GM10266 (cell line): ENCODE data around the gene TCL1A.

Source experiments
- DNase-seq: peaks from one replicate; pipeline ENCODE4 v3.0.0; 2012; ENCODE audit errors: extremely low spot score
- TF ChIP-seq, protein P1 (sequence below): IDR thresholded peaks from 2 replicates; pipeline ENCODE4 v1.5.1; 2012; ENCODE audit warnings: mild to moderate bottlenecking, low read depth; ENCODE audit not compliant: control insufficient read depth, insufficient read depth; ENCODE audit errors: missing control alignments

Gene TCL1A

DNA sequence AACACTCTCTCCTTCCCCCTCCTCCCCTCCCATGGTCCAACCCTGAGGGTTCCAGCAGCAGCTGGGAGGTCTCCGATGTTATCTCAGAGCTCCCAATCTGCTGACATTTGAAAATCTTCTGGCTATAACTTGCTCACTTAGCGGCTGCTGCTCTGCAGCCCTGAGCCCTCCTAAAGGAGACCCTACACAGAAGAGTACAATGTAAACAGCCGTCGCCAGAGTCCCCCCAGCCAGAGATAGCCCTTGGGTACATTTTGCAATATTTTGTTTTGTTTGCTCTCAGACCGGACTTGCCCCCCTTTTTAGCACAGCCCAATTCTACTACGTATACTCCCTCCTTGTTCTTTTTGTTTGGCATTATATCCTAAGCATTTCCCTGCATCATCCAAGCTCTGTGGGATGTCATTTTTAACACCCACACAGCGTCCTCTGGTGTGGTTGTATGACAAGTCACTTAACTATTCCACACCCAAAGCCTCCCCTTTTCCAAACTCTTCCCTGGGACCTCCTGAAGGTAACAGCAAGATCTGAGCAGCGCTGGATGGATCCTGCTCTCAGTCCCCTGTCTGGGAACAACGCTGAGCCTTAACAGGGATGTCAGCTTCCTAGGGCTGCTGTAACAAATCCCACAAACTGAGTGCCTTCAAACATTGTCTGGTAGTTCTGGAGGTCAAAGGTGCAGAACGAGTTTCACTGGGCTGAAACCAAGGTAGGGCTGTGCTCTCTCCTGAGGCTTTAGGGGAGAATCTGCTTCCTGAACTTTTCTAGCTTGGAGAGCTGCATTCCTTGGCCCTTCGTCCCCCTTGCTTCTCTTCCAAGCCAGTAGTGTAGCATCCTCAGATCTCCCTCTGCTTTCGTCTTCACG, 53.0 kb downstream of the TCL1A start:
- TF ChIP-seq, protein P1, sequence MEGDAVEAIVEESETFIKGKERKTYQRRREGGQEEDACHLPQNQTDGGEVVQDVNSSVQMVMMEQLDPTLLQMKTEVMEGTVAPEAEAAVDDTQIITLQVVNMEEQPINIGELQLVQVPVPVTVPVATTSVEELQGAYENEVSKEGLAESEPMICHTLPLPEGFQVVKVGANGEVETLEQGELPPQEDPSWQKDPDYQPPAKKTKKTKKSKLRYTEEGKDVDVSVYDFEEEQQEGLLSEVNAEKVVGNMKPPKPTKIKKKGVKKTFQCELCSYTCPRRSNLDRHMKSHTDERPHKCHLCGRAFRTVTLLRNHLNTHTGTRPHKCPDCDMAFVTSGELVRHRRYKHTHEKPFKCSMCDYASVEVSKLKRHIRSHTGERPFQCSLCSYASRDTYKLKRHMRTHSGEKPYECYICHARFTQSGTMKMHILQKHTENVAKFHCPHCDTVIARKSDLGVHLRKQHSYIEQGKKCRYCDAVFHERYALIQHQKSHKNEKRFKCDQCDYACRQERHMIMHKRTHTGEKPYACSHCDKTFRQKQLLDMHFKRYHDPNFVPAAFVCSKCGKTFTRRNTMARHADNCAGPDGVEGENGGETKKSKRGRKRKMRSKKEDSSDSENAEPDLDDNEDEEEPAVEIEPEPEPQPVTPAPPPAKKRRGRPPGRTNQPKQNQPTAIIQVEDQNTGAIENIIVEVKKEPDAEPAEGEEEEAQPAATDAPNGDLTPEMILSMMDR, result no peak
- DNase-seq, result no peak

DNA sequence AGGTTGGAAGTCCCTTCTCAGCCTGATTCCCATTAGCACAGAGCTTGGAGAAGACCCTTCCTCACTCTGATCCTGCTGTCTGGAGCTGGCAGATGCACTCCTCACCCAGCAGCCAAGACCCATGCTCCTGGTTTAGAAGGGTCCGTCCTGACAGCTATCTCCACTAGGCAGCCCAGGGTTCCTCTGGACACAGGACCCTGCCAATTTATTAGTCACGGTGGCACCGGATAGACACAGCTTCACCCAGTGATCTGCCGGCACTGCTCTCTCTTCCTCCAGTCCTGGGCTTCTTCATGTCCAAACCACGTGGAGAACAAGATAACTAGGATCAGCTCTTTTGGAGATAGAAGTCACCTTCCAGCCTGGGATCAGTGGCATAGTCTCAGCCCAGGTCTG, 53.9 kb downstream of the TCL1A start:
- TF ChIP-seq, protein P1, result no peak
- no peak for DNase-seq
